GM21528 (cell line): Measurements from ENCODE around the gene INPP5D.
"Not testable (repeated sequence)": the region's sequence is repeated elsewhere in the genome, so short reads cannot be mapped to it uniquely, and the experiment has no call there.

Experiments used
- ATAC-seq: cut with Tn5 transposase; IDR thresholded peaks from one replicate; pipeline ENCODE4 v1.9.1; 2021; ENCODE audit warnings: mild to moderate bottlenecking, moderate library complexity; ENCODE audit not compliant: unreplicated experiment, low FRiP score

Gene INPP5D

DNA sequence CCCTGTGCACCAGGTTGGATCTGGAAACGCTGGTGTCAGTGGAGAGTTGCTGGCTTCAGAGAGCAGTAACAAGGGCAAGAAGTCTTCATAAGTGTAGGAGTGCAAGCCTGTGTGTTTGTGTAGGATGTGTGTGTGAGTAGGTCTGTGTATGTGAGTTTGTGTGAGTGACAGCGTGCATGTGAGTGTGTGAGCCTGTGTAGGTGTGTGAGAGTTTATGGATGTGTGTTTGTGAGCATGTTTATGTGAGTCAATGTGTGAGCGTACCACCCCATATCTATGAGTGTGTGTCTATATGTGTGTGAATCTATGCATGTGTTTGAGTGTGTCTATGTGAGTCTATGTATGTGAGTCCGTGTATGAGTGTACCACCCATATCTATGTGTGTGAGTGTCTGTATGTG is 104.8 kb downstream of the INPP5D start:
- ATAC-seq: no peak

GRCh38 chr2:233165543-233165894 is 105.4 kb downstream of the INPP5D start:
- ATAC-seq: no peak

DNA sequence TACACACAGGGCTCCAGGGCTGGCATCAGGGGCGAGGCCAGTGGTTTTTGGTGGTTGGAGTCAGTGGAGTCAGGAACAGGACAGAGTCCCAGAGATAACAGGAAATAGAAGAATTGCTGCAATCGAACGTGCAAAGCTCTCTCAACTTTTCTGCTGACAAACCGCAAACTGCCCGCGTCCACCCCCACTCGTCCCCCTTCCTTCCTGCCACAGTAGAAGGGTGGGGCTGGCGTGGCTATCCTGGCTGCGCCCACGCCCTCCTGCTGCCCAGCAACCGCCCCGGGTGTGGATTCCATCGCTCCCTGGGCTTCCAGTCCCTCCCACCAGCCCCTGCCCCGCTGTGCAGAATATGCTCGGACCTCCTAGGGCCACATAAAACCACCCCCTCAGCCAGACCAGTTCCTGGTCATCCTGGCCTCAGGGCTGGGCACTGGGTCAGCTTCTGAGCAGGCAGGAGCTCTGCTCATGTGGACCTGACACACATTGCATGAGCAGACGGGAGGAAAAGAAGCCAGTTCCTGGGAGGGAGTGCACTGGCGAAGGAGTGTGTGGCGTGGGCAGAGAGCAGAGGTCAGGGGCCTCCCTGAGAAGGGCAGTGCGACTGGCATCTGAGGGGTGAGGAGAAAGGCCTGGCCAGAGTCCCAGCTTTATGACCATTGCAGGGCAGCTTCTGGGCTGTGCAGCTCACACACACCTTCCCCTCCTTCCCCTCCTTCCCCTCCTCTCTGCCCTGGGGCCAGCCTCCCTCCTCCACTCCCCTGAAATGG is 105.9 kb downstream of the INPP5D start:
- ATAC-seq: no peak

DNA sequence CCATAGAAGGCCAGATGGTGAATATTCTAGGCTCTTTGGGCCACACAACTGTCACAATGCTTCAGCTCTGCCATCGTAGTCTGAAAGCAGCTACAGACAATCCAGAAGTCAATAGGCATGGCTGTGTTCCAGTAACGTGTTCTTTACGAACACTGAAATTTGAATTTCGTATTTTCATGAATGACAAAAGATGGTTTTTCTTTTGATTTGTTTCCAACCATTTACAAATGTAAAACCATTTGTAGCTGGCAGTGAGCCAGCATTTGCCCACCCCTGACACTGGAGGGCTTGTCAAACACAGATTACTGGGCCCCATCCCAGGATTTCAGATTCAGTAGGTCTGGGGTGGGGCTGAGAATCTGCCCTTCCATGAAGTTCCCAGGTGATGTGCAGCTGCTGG is 108.3 kb downstream of the INPP5D start:
- ATAC-seq: no peak

- ATAC-seq: no peak
Observed at GRCh38 chr2:233168919-233169318, 108.8 kb downstream of the INPP5D start.

GRCh38 chr2:233171344-233171743 is 111.2 kb downstream of the INPP5D start:
- no peak for ATAC-seq

DNA sequence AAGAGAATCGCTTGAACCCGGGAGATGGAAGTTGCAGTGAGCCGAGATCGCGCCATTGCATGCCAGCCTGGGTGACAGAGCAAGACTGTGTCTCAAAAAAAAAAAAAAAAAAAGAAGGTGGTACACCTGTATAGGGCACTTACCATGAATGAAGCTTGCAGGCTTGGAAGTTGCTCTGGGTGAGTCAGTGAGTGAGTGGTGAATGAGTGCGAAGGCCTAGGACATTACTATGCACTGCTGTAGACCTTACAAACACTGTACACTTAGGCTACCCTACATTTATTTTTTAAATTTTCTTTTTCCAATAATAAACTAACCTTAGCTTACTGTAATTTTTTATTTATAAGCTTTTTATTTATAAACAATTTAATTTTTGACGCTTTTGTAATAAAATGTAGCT is 113.0 kb downstream of the INPP5D start:
- no peak for ATAC-seq

DNA sequence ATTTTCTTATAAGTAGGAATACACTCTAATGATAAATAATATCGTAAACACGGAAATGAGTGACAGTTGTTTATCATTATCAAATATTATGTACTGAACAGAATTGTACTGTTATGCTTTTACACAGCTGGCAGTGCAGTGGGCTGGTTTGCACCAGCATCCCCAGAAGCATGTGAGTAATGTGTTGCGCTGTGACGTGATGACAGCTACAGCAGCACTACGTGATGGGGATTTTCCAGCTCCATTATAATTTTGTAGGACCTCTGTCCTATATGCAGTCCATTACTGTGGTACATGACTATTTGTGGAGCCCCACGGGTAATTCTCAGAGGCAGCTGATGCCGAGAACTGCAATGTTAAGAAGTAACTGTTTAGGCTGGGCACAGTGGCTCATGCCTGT is 114.0 kb downstream of the INPP5D start:
- ATAC-seq: no peak

DNA sequence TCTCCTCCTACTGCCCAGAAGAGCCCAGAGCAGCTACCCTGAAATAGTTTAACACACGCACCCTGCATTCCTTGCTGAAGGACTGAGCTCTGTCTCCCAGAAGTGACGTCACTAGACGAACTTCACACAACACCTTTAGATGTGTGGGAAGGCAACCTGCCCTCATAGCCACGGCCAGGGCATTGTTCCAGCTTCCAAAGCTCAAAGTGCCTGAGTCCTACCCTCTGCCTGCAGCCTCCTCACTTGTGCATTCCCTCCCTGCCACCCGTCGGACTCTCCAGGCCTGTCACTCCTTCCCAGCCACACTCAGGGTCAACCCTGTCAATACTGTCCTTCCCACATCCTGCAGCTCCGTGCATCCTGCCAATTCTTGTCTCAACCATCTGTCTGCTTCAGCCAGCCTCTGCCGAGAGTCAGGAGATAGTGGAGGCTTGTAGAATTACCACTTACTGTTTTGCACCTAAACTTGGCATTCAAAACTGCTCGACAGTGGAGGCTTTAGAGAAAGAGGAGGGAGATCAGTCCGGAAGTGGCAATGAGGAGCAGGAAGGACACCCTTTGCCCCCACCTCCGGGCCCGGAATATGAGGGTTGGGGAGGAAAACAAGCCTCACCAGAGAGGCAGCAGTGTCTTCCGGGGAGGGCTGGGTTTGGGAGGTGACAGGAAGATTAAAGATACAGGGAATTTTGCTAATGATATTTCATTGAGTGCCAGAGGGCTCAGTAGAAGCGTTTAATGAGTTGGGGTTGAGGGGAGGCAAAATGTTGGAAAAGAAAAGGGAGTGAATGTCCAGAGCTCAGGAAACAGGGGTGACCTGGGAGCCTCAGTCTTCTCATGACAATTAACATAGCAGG is 119.1 kb downstream of the INPP5D start:
- ATAC-seq: no peak

- no peak for ATAC-seq
Observed at GRCh38 chr2:233179848-233180366, 119.8 kb downstream of the INPP5D start.

DNA sequence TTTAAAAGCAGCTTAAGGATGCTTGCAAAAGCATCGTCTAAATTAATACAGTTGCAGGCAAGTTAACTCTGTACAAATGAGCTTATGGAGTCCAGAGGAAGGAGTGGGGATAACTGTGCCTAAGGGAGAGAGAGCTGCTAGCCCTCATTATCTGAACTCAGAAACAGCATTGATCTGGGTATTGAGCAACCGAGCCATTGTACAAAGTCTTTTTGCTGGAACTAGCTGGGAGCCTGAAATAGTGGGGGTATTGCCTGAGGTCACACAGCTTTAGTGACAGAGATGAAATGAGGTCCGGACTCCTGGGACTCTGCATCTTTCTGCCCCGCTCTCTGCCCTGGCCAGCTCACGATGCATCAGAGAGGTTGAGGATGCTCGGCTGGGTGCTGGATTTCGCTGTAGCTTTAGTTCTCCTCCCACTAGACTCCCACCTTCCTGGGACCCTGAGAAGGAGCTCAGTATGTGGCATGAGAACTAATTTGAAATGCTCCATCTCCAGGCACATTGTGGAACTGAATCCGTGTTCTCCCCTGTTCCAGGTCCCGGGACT is 123.8 kb downstream of the INPP5D start:
- ATAC-seq: no peak

GRCh38 chr2:233184669-233185068 is 124.5 kb downstream of the INPP5D start:
- no peak for ATAC-seq

- ATAC-seq: no peak
Observed at GRCh38 chr2:233185330-233185729, 125.2 kb downstream of the INPP5D start.

- ATAC-seq: no peak
Observed at GRCh38 chr2:233185963-233186362, 125.8 kb downstream of the INPP5D start.

- no peak for ATAC-seq
Observed at GRCh38 chr2:233186851-233187250, 126.7 kb downstream of the INPP5D start.

GRCh38 chr2:233189025-233189424 is 128.9 kb downstream of the INPP5D start:
- ATAC-seq: no peak

DNA sequence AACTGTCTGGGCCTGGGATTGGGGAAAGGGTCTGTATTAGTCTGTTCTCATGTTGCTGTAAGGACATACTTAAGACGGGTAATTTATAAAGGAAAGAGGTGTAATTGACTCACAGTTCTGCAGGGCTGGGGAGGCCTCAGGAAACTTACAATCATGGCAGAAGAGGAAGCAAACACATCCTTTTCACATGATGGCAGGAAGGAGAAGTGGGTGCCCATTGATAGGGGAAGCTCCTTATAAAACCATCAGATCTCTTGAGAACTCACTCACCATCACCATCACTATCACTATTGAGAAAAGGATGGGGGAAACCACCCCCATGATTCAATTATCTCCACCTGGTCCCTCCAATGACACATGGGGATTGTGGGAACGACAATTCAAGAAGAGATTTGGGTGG is 130.9 kb downstream of the INPP5D start:
- not testable (repeated sequence) for ATAC-seq

- ATAC-seq: no peak
Observed at GRCh38 chr2:233193738-233194137, 133.6 kb downstream of the INPP5D start.

GRCh38 chr2:233195027-233195426 is 134.9 kb downstream of the INPP5D start:
- ATAC-seq: no peak

DNA sequence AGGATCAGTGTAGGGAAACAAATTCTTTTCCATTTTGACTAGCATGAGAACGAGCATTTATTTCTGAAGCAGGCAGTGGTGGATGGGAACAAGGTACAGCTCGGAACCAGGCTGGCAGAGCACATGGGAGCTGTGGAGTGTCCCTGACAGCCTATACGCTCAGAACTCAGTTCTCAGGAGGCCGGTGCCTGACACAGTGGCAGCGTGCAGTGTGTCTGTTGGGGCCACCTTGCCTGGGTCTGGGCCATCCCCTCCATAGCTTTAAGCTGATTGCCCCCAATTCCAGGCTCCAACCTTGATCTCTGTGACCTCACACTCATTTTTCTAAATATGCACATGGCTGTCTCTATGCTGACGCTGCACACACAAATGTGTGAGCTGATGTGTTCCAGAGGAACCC is 136.9 kb downstream of the INPP5D start:
- ATAC-seq: no peak

GRCh38 chr2:233198026-233198425 is 137.9 kb downstream of the INPP5D start:
- ATAC-seq: no peak
